Tibial artery (tissue), 4 donors: ENCODE results near the gene RITA1.

Source experiments
- DNase-seq, 2 donors: peaks; one replicate each; pipeline ENCODE4 v3.0.0-alpha.2; 2019
- H3K27ac ChIP-seq, 2 donors: fragments of 200-600 bp; sonication (generic) in 1 of 2; 1 replicate in 1 of 2; 2 replicates in 1 of 2; pipeline ENCODE4 v1.5.1; 2018 to 2019; ENCODE audit warnings: mild to moderate bottlenecking in 1 of 2
- H3K27me3 ChIP-seq, 2 donors: fragments of 200-600 bp; sonication (generic) in 1 of 2; one replicate each; pipeline versions ENCODE4 v1.5.1 to v1.6.0; 2016 to 2019
- H3K36me3 ChIP-seq, 3 donors: fragments of 200-600 bp; sonication (generic) in 2 of 3; one replicate each; pipeline ENCODE4 v1.5.1; 2016 to 2019; ENCODE audit warnings: mild to moderate bottlenecking in 2 of 3
- H3K4me1 ChIP-seq, 4 donors: fragments of 200-600 bp; sonication (generic) in 2 of 4; 1 replicate in 3 of 4; 2 replicates in 1 of 4; pipeline ENCODE4 v1.5.1; 2016 to 2019
- H3K4me3 ChIP-seq, 2 donors: fragments of 200-600 bp; sonication (generic) in 1 of 2; 1 replicate in 1 of 2; 2 replicates in 1 of 2; pipeline ENCODE4 v1.5.1; 2018 to 2019; ENCODE audit warnings: mild to moderate bottlenecking in 2 of 2
- H3K9me3 ChIP-seq, 3 donors: fragments of 200-600 bp; sonication (generic) in 1 of 3; one replicate each; pipeline ENCODE4 v1.5.1; 2016 to 2019
- CTCF ChIP-seq, 2 experiments: fragments of 200-600 bp in 1 of 2; fragments of 450-650 bp in 1 of 2; IDR thresholded peaks; one replicate each; pipeline ENCODE4 v1.5.1; 2017 to 2019; ENCODE audit warnings: antibody characterized with exemption in 2 of 2, mild to moderate bottlenecking in 1 of 2, moderate library complexity in 1 of 2
- intact Hi-C: fragments of 100-400 bp; cut with DNase I; formaldehyde crosslinking; loops from one replicate; pipeline ENCODE4 v1.15.0; 2023; ENCODE audit warnings: low total_unique reads

Gene RITA1, protein sequence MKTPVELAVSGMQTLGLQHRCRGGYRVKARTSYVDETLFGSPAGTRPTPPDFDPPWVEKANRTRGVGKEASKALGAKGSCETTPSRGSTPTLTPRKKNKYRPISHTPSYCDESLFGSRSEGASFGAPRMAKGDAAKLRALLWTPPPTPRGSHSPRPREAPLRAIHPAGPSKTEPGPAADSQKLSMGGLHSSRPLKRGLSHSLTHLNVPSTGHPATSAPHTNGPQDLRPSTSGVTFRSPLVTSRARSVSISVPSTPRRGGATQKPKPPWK

DNA sequence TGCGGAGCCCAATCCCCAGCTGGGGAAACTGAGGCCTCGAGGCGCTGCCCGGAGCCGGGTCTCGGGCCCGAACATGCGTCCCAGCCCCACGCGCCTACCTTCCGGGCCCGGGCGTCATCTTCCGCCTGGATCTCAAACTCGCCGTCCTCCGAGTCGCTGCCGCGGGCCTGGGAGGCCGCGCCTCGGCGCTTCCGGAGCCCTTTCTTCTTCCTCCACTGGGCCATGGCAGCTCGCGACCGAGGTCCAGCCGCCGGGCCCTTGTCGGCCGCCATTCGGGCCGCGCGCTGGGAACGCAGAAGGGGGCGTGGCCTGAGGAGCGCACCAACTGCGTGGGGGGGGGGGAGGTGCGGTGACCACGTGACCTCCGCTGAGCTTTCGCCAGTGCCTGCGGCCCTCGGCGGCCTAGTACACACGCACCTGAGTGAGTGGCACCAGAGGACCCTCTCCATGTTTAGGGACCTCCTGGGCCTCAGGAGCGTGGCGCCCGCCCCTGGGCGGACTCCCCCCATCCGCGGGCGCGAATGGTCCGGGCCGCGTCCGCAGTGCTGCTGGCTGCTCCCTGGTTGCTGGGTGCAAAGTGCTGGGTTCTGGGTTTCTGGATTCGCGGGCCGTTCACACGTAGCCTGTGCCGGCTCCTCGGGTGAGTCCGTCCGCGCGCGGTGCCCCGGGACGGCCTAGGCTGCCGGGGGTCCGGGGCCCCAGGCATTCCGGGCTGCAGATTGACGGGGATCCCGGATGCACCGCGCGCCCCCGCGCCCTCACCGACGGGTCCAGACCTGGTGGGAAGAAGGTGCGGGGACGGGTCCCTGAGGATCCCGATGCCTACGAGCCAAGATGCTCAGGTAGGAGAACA, at the start of gene RITA1, which contains the start of gene DDX54:
TSS of gene RITA1 (plus strand) at position 542 of the 853 bp plus-strand sequence. CDS start 1,026 bp downstream, outside the sequence.
TSS of gene DDX54 (minus strand) at position 299 of the 853 bp plus-strand sequence. CDS start at position 272, 27 bp downstream.
- Histone ChIP-seq H3K27me3 (no peaks in the 10 kb centered on the region), H3K4me1 (peaks cover 0 to 33% (median 24%) of the 10 kb centered on the region in 4 donors), H3K36me3 (peaks cover 6 to 26% (median 7%) of the 10 kb centered on the region in 3 donors), H3K9me3 (no peaks in the 10 kb centered on the region), H3K4me3 (peak within 1 kb of the TSS; percentile 87 to 96), H3K27ac (peak within 1 kb of the TSS; percentile 97 to 98)
- DNase-seq: peak; percentile 65 to 86
- TF ChIP-seq CTCF (IDR thresholded peaks at IDR 0.05): peak in 1 of 2 experiments; percentile 18
- intact Hi-C loops: no loop called here

- Histone ChIP-seq H3K27me3 (peaks cover 0 to 56% of the 10 kb centered on the region in 2 donors), H3K9me3 (no peaks in the 10 kb centered on the region), H3K4me3 (no peak overlapping the region), H3K36me3 (no peaks in the 10 kb centered on the region), H3K27ac (no peak overlapping the region), H3K4me1 (peaks cover 0 to 14% (median 0%) of the 10 kb centered on the region in 4 donors)
- no peak for TF ChIP-seq CTCF (IDR thresholded peaks at IDR 0.05)
- DNase-seq: no peak
- intact Hi-C loops: no loop called here
Observed at GRCh38 chr12:113136128-113136989, 49.2 kb upstream of the RITA1 start.

- TF ChIP-seq CTCF (IDR thresholded peaks at IDR 0.05): no peak
- intact Hi-C loops: no loop called here
- H3K9me3 ChIP-seq: no peaks in the 10 kb centered on the region
- H3K27ac ChIP-seq: no peak overlapping the region
- no peaks in the 10 kb centered on the region for H3K36me3 ChIP-seq
- H3K4me1 ChIP-seq: peaks cover 0 to 14% (median 0%) of the 10 kb centered on the region in 4 donors
- H3K27me3 ChIP-seq: peaks cover 0 to 54% of the 10 kb centered on the region in 2 donors
- DNase-seq: no peak
- H3K4me3 ChIP-seq: no peak overlapping the region
Observed at GRCh38 chr12:113136990-113137511, 48.5 kb upstream of the RITA1 start.

DNA sequence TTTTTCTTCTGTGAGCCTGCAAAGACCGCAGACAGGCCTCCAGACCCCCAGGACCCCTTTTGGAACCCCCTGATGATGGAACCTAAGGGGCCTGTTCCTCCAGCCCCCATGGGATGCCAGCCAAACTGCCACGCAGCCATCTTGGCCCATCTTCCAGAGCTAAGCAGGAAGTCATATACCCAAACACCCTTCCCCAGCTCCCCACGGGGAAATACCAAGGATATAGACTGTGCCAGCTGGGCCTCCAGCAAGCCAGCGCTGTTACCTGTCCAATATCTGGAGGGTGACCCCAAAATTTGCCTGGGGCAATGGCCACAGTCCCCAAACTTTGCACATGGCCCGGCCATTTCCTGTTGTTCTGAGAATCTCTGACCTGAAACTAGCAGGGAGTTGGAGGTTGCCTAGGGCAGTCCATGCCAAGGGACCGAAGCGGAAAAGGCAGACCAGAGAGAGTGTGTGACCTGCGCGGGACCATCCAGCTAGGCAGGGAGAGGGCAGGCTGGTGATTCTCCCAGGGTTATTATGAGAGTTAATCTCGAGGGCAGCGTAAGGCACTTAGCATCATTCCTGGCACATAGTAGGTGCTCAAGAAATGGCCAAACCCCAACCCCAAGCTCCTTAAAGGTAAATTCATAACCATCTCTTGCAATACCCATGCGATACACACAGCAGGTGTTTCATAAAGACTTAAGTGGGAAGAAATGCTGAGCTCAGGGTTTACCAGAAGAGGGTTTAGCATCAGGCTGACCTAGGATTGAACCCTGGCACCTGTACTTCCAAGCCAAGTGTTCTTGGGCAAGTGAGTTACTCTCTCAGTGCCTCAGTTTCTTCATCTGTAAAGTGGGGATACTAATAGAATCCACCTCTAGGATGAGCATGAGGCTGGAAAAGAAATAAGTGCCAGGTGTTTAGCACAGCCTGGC, 47.4 kb upstream of the RITA1 start:
- Histone ChIP-seq H3K36me3 (no peaks in the 10 kb centered on the region), H3K4me3 (no peak overlapping the region), H3K9me3 (no peaks in the 10 kb centered on the region), H3K4me1 (peaks cover 0 to 14% (median 0%) of the 10 kb centered on the region in 4 donors), H3K27ac (no peak overlapping the region), H3K27me3 (peaks cover 0 to 56% of the 10 kb centered on the region in 2 donors)
- no peak for DNase-seq
- intact Hi-C loops: no loop called here
- TF ChIP-seq CTCF (IDR thresholded peaks at IDR 0.05): no peak
